ENCODE measurements around the gene PIP4K2C. TPM values are rescaled to one million over a fixed set of nuclear protein-coding genes. Genes with fewer than 3 reads are reported as not detected.

PIP4K2C gene
- 35.2 and 44.9 TPM in 2 replicates for total RNA-seq (2014; rRNA removed; shearing (Covaris generic))

GRCh38 chr12:57590864-57591781, at the start of gene PIP4K2C:
TSS of gene PIP4K2C (plus strand) at chr12:57591192. CDS start at chr12:57591290, 98 bp downstream.
- DNase-seq (ENCODE audit: low read depth), result peak; percentile 89

GRCh38 chr12:57541717-57542116, 49.3 kb upstream of the PIP4K2C start:
- no peak for DNase-seq (ENCODE audit: low read depth)

GRCh38 chr12:57543581-57543980, 47.4 kb upstream of the PIP4K2C start:
- no peak for DNase-seq (ENCODE audit: low read depth)

GRCh38 chr12:57545809-57546437, 45.1 kb upstream of the PIP4K2C start:
- DNase-seq (ENCODE audit: low read depth), result peak; percentile 31

GRCh38 chr12:57546438-57547287, 44.3 kb upstream of the PIP4K2C start, which contains the start of gene DCTN2:
TSS of gene DCTN2 (minus strand) at chr12:57547192. CDS start at chr12:57547063, 129 bp downstream.
- DNase-seq (ENCODE audit: low read depth), result peak; percentile 99

GRCh38 chr12:57547288-57548012, 43.5 kb upstream of the PIP4K2C start:
- no peak for DNase-seq (ENCODE audit: low read depth)

GRCh38 chr12:57548013-57548315, 43.0 kb upstream of the PIP4K2C start:
- no peak for DNase-seq (ENCODE audit: low read depth)

GRCh38 chr12:57548488-57548887, 42.5 kb upstream of the PIP4K2C start:
- DNase-seq (ENCODE audit: low read depth), result no peak

- DNase-seq (ENCODE audit: low read depth), result no peak
Observed at GRCh38 chr12:57549203-57549908, 41.6 kb upstream of the PIP4K2C start.

GRCh38 chr12:57549909-57550640, 40.9 kb upstream of the PIP4K2C start, which contains the start of gene KIF5A:
TSS of gene KIF5A (plus strand) at chr12:57550044. CDS start at chr12:57550272, 228 bp downstream.
- peak; percentile 61 for DNase-seq (ENCODE audit: low read depth)

DNA sequence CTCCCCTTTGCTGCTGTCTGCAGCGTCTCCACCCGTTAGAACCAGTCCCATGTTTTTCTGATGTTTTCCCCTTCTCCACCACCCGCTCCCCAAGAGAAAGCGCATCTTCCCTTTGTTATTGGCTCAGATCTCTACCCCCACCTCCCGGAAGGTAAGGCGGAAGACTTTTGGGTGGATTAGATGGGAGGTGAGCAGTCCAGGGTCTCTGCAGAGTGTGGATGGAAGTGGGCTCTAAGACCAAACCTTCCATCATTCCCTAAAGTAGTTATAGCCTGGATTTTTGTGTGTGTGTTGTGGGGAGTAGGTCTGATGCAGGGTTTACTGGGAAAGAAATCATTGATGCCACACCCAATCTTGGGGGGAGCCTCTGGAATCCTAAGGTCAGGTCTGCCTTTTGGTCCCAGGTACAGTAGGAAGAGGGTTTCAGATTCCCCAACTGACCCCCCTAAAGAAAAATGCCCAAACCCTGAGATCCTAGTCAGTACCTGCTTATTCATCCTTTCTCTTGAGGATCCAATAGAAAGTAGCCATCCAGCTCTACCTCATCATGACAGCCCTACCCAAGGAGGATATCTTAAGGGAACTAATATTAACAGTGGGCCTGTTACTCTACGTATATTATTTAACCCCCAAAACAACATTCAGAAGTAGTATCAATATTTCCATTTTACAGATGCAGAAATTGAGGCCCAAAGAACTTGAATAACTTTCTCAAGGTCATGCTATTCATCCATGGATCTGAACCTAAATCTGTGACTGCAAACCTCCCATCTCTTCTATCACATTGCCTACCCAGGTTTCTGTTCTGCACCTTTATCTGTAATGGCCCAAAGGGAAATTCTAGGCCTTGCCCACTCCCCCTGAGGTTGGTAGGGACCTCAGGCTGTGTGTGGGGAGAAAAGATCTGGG, 40.1 kb upstream of the PIP4K2C start:
- DNase-seq (ENCODE audit: low read depth), result no peak

DNA sequence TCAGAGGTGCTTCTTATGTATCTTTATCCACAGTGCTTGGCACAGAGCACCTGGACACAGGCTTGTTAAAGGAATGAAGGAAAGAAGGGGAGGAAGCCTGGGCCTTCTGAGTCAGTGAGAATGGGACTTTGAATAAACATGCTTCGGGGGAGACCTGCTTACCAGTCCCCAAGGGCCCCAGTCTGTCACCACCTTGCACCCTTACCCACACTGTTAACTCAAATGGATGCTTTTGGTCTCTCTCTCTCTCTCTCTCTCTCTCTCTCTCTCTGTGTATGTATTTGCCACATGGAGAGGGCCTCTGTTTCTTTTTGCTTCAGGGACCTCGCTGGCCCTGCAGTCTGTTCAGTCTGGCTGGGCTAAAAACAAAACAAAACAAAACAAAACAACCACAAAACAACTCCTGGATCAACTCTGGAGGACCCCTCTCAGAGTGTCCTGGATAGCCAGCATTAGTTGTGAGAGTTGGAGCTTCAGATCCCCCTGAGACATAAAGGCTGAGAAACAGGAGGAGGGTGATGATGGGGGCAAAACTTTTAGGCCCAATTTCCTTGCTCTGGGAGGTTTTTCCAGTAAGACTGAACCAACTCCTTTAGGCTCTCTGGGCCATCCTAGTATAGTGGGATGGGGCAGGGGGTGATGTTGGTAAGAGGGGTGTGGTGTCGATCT, 39.2 kb upstream of the PIP4K2C start:
- DNase-seq (ENCODE audit: low read depth), result no peak

GRCh38 chr12:57552306-57552651, 38.7 kb upstream of the PIP4K2C start:
- no peak for DNase-seq (ENCODE audit: low read depth)

DNA sequence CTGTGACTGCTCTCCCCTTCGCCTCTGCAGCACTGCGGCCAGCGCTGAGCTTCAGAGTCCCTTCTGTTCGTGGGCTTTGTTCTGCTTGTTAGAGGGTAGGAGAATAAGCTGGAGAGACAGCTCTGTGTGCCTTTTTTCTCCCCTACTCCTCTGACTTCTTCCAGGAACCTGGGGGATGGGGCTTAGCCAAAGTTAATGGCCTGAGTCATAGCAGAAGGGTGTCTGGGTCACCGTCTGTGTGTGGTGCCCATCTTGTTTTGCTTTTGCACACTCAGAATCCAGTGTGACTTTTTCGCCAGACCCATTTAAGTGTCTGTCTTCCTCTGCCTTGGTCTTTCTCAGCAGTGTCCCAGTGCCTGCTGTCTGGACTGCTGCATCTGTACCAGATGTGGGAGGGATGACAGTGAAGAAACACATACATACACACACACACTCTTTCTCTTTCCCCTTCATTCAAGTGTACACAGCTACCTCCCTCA, 38.1 kb upstream of the PIP4K2C start:
- DNase-seq (ENCODE audit: low read depth), result peak; percentile 74

DNA sequence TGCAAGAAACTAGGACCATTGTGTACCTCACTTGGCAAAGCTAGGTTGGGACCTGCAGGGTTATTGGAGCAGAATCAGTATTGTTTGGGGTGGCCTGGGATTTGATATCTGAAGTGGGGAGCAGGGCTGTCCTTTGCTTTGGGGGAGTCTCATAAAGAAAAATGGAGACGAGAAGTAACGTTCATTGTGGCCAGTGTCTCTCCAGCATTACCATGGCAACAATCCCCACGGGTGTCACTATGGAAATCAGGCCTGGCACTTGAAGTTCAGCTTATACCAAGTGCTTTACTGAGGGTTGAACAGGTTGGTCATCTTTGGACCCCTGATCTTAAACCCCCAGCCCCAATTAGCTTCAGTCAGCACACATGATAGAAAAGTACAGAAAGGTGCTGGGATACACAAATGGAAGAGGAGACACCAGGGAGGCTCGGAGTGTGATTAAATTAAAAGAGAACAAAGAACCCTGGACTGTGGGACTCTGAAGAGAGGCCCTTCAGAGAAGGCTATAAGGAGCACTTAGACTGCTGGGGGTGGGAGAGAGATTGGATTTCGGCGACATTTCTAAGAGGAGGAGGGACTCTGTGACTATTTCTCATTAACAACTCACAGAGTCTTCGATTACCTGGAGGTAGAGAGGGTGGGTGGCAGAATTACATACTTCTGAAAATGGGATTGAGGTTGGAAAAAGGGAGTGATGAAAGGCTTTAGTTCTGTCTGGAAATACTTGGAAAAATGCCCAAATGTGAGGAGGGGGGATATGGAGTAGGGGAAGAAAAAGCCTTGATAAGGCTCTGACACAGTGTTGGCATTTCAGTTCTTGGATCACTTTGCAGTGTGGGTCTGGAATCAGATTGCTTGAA, 37.4 kb upstream of the PIP4K2C start:
- DNase-seq (ENCODE audit: low read depth), result no peak

DNA sequence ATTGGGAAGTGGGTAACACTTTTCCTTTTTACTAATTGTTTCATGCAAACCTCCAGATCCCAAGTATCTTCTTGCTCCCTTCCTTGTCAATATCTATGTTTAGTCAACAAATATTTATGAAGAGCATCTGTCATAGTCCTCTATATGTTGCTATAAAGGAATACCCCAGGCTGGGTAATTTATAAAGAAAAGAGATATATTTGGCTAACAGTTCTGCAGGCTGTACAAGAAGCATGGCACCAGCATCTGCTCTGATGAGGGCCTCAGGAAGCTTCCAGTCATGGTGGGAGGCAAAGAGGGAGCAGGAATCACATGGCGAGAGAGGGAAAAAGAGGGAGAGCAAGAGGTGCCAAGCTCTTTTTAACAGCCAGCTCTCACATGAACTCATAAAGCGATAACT, 36.5 kb upstream of the PIP4K2C start:
- no peak for DNase-seq (ENCODE audit: low read depth)

GRCh38 chr12:57554897-57555296, 36.1 kb upstream of the PIP4K2C start:
- DNase-seq (ENCODE audit: low read depth), result no peak

Data from Daoy (cell line).